Activated naive CD4-positive, alpha-beta T cell (primary cell): ENCODE results near the gene WASHC4.
"Not testable (repeated sequence)": the region's sequence is repeated elsewhere in the genome, so short reads cannot be mapped to it uniquely, and the experiment has no call there.

Source experiments
- DNase-seq, 4 experiments: peaks; one replicate each; lab custom pipeline; 2025; lab: John Stamatoyannopoulos, UW

WASHC4 gene

DNA sequence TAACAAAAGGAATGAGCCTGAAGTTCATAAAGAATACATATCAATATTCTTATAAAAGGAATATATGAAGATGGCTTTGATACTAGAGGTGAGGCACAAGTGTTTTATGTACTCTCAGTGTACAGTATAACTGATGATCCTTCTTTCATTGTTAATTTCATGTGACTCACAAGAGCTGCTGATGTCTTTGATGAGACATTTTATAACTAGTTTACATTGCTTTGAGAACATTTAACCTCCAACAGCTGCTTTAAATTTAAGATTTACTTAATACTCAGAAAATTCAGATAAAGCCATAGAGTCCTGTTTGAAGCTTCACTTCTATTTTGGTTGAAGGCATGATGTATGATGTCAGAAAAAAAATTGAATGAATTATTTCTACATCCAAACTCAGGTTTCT is 59.8 kb downstream of the WASHC4 start:
- no peak for DNase-seq

DNA sequence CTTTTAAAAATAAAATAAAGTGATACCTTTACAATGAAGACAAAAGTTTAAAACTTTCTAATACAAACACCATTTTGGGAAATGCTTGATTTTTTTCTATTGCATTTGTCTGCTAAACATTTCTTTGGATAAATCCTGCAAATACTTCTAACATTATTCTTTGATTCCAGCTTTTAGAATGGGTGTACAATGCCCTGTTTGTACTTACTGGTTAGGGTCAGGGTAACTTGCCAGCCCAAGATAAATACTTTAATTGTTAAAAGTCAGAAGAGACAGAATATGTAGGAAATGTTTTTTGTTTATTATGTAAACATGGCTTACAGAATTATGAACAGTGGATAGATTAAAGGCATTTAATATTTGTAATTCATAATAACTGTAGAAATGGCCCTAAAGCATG is 60.5 kb downstream of the WASHC4 start:
- no peak for DNase-seq

DNA sequence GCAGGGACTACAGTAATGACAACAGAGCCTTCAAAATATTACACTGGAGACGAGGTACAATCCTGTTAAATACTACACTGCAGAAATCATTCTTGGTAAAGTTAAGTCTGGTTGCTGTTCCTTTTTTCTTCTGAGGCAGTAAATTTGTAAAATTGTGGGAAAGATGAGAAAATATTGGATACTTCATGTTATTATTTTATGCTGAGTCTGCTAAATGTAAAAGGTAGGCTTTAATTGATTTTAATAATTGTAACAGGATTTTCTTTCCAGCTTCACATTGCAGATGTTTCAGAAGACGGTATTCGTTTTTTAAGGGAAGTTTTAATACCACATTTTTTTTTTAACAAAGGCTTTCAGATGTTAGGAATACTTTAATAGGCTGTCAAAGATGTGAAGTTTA is 62.6 kb downstream of the WASHC4 start:
- DNase-seq: no peak

DNA sequence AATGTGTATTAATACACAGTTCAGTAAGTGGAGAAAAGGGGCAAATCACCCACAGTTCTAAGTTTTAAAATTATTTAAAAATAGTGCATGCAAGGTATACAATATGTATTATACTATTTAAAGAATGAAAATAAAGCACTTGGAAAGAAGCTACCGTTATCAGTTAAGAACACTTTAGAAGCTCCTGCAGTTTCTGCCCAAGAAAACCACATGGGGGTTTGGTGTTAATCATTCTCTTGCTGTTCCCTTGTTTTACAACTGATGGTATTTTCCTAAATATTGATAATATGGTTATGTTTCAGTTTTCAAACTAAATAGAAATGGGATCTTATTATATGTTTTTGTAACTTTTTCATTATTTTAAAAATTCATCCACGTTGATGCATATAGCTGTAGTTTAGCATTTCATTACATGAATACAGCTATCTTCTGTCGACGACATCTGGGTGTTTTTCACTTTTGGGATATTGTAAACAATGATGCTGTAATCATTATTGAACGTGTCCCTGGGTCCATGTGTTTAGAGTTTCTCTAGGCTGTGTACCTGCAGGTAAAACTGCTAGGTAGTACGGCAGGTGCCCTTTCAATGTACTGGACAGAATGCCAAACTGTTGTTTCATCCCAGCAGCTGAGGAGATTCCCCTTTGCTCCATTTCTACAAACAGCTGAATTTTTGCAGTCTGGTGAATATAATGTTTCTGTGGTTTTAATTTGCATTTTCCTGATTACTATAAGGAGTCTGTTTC is 64.3 kb downstream of the WASHC4 start:
- no peak for DNase-seq

DNA sequence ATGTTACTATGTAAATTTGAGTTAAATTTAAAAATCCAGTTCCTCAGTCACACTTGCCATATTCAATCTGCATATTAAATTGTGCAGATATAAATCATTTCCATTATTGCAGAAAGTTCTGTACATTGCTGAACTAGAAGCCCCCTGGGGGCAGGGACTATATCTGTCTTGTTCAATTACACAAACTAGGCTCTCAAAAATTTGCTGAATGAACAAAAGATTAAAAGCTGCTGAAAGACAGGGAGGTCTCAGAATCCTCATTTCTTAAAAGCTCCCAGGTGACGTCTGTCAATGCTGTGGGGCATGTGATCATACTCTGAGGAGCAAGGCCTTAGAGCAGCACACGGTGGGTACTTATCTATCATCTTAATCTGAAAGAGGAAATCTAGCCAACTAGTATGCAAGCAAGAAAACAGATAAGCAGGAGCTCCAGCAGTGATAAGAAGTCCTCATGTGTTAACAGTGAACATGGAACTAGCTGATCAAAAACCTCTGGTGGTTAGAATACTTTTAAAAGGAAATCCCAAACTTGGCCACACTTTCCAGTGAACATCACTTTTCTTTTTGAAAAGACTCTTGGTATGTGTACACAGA is 68.0 kb downstream of the WASHC4 start:
- DNase-seq: no peak

DNA sequence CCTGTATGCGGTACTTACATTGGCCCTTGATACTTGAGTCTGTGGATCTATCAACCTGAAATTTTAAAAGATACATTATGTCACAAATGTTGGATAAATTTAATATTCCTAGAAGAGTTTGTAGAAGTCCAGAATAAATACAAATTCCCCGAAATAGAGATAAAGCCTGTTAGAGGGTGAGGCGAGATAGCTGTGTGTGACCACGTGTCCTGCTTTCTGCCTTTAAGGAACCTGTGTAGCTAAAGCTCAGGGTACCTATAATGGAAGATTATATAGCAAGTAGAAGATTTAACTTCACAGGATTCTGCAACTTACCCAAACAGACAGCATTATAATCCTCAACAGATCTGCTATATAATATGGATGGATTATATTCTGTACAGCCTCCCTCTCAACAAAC is 69.7 kb downstream of the WASHC4 start:
- no peak for DNase-seq

DNA sequence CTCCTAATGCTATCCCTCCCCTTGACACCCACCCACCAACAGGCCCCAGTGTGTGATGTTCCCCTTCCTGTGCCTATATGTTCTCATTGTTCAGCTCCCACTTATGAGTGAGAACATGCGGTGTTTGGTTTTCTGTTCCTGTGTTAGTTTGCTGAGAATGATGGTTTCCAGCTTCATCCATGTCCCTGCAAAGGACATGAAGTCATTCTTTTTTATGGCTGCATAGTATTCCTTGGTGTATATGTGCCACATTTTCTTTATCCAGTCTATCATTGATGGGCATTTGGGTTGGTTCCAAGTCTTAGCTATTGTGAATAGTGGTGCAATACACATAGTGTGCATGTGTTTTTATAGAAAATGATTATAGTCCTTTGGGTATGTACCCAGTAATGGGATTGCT is 71.6 kb downstream of the WASHC4 start:
- DNase-seq: not testable (repeated sequence)

DNA sequence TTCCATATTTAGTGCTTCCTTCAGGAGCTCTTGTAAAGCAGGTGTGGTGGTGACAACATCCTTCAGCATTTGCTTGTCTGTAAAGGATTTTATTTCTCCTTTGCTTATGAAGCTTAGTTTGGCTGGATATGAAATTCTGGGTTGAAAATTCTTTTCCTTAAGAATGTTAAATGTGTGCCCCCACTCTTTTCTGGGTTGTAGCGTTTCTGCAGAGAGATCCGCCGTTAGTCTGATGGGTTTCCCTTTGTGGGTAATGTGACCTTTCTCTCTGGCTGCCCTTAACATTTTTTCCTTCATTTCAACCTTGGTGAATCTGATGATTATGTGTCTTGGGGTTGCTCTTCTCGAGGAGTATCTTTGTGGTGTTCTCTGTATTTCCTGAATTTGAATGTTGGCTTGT is 75.9 kb downstream of the WASHC4 start:
- not testable (repeated sequence) for DNase-seq

DNA sequence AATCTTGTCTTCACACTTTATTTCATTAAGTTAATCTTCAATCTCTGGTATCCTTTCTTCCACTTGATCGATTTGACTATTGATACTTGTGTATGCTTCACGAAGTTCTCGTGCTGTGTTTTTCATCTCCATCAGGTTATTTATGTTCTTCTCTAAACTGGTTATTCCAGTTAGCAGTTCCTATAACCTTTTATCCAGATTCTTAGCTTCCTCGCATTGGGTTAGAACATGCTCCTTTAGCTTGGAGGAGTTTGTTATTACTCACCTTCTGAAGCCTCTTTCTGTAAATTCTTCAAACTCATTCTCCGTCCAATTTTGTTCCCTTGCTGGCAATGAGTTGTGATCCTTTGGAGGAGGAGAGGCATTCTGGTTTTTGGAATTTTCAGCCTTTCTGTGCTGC is 76.4 kb downstream of the WASHC4 start:
- not testable (repeated sequence) for DNase-seq

DNA sequence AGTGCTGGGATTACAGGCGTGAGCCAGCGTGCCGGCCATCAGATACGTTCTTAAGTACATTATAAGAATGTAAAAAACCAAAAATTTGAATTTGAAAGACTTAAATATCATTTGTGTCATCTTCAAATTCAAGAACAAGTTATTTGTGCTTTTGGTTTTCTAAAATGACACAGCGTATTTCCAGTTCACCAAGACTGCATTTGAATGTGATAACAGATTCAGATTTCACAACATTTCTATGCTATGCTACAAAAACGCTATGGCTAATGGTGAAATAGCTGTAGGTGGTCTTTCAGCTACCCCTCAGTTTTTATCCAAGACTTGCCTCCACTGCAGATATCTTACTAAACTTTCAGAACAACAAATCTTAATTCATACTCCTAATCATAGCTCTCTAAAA is 81.8 kb downstream of the WASHC4 start:
- DNase-seq: no peak

DNA sequence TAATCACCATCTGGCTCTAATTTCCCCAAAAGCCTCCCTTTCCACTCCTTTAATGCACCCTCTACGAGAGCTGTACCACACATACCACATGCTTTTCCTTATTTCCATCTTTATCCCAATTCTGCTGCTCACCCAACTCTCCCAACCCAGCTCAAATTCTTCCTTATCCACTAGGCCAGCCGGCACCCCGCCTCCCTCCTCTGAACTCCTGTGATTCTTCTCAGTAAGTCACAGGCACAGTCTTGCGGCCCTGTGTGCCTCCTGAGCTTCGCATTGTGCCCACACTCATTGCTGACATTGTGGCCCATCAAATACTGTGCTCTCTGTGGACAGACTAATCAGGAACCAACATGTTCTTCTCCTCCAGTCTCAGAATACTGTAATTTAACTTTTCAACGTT is 83.0 kb downstream of the WASHC4 start:
- no peak for DNase-seq

DNA sequence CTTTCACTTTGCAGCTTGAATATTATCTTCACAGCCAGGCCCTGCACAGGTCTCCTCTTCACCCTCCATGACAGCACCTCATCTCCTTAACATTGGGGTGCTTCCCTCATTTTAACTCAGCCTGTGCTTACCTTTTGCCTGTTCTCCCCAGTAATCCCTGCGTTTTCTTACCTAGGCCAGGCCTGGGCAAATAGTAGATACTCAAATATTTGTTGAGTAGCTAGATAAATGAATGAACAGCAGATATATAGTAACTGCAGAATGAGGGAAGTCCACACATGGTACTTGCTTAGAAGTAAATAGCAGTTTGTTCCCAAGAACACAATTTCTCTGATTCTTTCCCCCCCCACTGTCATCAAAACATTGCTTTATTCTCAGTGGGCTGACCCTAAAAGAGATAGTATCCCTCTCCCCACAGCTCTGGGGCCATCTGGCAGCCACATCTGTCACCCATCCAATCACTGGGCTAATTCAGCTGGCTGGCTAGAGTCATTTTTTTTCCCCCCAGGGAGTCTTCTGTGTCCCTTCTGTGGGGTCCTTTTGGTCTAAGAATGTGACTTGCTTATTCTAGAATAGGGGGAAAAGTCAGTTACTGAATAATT is 85.2 kb downstream of the WASHC4 start:
- no peak for DNase-seq

DNA sequence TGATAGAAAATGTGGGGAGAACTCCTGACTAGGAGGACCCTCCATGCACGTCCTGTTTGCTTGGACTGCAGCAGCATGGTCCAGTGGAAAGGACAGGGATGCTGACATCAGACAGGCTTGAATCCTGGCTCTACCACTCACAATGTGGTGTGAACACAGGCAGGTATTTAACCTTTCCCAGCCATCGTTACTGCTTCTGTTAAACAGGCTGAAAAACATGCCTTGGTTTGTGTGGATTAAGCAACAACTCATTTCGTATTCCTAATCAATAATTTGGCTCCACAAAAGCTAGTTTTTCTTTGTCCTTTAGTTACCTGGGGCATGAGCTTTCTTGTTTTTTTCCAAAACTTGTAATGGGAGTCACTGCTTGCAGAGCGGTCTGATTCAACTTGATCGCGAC is 87.4 kb downstream of the WASHC4 start:
- no peak for DNase-seq

DNA sequence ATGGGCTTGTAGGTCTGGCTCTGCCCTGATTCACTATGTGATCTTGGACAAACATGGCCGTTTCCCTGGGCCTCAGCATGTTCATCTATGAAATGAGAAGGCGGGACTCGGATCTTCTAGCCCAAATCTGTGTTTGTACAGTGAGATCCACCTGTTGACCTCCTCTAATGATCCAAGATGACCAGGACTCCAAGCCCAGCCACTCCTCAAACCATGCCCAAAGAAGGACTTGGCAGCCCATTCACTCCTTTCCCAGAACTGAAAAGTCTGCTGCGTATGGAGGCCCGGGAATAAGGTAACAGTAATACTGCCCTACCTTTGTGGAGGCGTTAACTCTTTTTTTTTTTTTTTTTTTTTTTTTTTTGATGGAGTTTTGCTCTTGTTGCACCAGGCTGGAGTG is 88.6 kb downstream of the WASHC4 start:
- no peak for DNase-seq

DNA sequence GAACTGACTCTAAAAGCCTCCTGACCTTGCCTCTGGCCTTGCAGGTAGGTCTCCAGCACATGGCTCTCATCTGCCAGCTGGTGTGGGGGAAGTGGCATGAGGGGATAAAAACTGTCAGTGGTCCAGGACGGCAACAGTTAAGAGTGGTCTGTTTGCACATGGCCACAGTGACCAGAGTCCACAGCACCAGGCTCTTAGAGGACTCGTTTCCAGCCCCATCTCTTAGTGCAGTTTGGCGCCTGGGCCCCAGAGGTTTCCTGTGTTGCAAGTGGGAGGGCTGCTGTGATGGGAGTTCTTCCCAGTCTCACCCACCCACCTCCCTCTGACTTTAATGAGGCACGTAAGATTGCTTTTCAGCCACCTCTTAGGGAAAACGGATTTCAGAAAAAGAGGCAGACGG is 91.4 kb downstream of the WASHC4 start:
- DNase-seq: no peak

DNA sequence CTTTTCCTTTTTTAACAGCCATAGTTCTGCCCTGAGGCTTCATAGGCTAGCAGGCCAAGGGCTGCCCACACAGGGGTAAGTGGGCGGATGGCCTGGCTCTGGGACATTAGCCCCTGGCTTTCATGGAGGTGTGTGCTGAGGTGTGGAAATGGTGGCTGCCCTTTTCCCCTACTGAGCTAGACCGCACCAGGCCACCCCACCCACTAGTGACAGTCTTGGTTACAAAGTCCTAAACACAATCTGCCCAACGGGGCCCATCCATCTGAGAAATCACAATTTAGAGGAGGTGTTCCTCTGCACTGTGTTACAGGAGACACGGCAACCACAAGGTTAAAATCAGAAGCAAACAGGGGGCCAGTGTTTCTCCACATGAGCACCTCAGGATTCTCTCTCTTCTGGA is 92.9 kb downstream of the WASHC4 start:
- DNase-seq: no peak

DNA sequence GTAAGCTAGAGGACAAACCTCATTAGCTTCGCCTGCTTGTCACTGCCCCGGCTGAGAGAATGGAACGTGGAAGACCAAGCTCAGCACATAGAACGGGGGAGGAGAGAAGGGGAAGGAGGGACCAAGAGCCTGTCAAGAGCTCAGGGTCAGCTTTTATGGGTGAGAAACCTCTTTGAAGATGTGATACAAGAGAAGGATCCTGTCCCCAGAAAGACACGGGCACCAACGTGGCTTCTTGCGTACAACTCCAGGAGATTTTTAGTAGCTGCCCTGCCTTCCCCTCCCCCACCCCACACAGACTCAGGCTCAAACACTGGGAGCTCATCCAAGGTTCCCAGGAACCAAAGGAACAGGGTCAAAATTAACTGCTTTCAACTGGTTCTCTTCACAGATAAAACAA is 93.8 kb downstream of the WASHC4 start:
- DNase-seq: no peak

DNA sequence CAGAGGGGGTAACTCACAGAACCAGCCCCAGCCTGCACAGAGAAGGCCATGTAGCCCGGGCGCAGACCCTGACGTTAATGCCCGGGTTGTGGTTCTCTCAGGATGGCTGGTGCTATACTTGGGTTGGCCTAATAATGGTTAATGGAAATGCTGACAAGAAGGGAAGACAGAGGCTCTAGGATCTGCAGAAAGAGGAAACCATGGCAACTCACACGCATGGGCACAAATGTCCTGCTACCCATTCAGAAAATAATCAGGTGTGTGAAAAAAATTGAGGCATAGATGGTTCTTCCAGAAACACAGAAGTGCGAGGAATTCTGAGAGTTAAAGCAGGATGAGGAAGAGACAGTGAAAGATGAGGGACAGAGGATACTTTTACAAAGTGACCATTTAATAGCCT is 94.7 kb downstream of the WASHC4 start:
- DNase-seq: no peak

DNA sequence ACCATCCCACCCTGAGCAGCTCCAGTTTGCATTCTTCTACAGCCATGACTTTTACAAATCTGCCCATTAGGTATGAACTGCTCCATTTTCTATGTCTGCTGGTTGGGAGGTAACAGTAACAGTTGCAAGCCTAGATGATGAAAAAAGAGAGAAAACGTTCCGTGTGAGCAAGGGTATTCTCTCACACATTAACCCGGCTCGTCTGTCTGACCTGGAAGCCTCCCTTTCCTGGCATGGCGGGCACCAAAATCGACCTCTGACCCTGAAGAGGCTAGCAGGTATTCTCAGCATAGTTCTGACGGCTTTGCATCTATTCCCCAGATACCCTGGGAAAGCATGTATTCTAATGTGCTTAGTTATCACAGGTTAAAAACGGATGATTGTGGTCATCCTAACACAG is 96.6 kb downstream of the WASHC4 start:
- no peak for DNase-seq

DNA sequence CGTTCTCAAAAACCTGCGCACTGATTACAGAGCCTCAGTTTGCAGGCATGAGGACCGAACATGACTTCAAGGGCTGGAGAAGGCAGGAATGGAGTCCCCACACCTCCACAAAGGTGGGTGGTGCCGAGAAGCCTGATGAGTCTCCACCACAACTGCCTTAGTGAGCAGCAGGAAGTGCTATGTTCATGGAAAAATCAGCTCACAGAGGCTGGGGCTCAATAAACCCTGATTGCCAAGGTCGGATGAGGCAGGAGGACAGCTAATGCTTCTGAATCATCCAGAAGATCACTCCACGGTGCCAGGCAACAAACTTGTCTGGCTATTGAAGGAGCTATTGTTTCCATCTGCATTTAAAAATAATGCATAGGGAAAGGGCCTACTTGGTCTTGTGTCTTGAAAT is 97.4 kb downstream of the WASHC4 start:
- DNase-seq: no peak

DNA sequence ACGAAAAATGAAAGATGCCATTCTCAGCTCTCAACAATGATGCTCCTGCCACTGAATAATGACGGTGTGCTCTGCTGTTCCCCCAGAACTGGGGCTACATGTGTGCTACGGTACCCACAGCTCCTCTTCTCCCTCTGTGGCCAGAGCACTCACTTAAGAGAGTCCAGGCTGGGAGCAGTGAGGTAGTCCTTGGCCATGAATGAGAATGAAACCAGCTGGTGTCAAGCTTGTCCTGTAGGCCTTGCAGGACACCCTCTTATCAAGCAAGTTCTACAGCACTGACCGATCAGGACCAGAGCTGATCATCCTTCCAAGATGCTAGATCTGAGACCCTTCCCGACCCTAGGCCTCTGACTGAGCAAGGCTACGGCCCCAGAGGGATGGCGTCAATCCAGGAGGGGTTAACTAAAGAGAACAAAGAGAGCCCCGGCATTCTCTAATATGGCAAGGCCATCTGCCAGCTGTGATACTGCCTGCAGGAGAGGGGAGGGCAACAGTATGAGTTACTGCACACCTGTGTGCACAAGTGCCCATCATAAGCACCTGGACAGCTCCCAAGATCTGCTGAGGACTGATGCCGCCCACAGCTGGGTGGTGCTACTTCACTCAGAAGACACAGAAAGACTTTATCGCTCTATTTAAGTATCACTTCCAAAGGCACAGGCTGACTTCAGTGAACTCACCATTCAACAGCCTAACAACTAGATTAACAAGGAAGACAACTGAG is 98.0 kb downstream of the WASHC4 start:
- no peak for DNase-seq

DNA sequence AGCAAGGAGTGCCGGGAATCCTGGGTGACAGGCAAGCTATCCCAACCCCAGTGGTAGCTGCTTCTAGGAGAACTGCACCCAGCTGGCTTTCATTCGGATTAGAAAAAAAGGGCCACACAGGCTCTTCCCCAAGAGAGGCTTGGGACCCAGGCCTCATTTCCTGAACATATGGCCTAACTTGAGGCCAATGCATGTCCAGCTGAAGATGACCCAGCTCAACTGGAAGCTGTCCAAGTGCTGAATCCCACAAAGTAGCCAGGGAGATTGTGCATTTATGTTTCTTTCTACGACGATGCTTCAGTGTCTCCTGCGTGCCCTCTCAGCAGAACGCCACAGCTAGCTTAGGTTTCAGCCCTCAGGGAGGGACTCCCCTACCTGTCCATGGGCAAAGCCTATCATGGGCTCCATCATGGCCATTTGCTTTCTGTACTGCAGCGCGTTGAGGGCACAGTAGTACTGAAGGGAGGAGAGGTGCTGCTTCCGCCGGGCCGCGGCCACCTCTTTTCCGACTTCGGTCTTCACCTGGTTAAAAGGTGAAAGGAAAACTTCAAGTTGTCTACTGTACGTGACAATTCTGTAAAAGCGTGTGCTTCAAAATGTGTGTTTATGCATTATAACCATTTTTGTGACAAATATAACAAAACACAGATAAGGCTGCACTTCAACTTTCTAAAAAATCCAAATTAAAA is 99.3 kb downstream of the WASHC4 start:
- DNase-seq: no peak
